HG03354 (cell line): ENCODE data around the gene LYRM2.
"Not testable (repeated sequence)": the region's sequence is repeated elsewhere in the genome, so short reads cannot be mapped to it uniquely, and the experiment has no call there.

Source experiments
- ATAC-seq: cut with Tn5 transposase; IDR thresholded peaks from one replicate; pipeline ENCODE4 v1.9.1; 2021; ENCODE audit warnings: mild to moderate bottlenecking; ENCODE audit not compliant: unreplicated experiment, poor library complexity, severe bottlenecking

LYRM2 gene

DNA sequence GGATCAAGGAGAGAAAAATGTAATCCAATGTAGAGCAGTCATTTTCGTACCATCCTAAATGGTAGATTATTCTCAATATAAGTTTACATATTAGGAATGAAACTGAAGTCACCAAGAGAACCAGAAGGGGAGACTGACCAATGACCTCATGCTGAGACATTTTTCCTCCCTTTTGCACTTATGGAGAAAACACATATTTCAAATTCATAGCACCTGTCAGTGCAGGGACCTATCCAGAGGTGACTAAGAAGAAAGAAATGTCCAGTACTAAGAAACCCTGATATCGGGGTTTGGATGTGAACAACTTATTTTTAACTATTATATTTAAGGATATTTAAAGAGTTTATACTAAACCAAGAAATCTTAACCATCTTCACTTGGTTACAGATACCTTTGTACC lies 16.6 kb upstream of the LYRM2 start:
- no peak for ATAC-seq

GRCh38 chr6:89650579-89650978 lies 12.0 kb upstream of the LYRM2 start:
- no peak for ATAC-seq

GRCh38 chr6:89649682-89650081 lies 11.1 kb upstream of the LYRM2 start:
- ATAC-seq: no peak

DNA sequence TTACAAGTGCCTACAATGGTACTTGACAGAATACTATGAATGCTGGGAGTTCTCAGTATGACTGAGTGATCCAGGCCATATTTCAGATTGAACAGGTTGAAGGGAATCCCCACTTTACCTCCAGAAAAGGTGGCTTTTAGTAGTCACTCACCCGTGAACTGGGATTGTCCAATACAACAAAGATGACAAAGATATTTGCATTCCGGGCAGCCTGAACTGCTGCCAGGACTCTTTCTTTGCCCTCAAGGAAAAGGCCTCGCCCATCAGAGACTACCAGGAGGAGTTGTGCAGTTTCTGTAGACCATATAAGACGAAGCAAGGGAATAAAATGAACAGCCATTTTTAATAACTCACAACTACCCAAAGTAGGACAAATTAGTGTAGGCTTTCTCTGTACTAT lies 6.3 kb upstream of the LYRM2 start:
- ATAC-seq: no peak

- no peak for ATAC-seq
These were observed 4.9 kb upstream of the LYRM2 start for GRCh38 chr6:89643406-89643805.

DNA sequence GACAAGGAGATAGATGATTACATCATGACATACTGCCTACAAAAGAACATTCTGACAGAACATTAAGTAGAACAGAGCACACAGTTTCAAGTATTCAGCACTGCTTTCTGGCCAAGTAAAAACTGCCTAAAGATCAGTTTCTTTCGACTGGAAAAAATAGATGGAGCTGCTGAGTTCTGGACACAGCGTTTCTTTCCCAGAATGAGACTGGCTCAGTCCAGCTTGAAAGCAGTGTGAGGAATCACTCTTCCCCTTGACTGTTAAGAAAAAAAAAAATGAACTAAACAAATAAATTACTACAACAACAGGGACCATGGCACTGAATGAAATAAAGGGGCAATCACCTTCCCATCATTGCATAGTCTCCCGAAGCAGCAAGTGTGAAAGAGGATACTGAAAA lies 4.4 kb upstream of the LYRM2 start:
- no peak for ATAC-seq

GRCh38 chr6:89641581-89641980 lies 3.0 kb upstream of the LYRM2 start:
- ATAC-seq: not testable (repeated sequence)

GRCh38 chr6:89640804-89641203 lies 2.3 kb upstream of the LYRM2 start:
- no peak for ATAC-seq

DNA sequence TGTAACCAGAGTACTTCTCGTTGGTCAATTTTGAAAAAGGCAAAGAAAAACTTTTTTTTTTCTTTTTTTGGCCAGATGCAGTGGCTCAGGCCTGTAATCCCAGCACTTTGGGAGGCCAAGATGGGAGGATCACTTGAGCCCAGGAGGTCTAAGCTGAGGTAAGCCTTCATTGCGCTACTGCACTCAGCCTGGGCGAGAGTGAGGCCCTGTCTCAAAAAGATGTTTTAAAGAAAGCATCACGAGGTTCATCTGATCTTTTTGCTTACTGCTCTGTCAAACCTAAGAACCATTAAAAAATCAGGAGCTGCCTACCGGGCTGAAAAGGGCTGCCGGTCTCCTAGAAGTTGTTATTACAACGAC lies 607 bp downstream of the LYRM2 start:
- peak; percentile 1 for ATAC-seq

DNA sequence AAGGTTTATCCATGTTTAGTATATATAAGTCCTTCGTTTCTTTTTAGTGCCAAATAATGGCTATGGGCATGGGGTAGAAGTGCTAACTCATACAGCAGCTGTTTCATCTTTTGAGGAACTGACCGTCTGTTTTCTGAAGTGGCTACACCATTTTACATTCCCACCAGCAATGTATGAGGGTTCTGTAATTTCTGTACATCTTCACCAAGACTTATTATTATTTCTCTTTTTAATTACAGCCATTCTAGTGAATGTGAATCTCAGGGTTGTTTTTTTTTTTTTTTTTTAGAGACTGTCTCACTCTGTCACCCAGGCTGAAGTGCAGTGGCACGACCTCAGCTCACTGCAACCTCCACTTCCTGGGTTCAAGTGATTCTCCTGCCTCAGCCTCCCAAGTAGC lies 2.1 kb downstream of the LYRM2 start:
- not testable (repeated sequence) for ATAC-seq

DNA sequence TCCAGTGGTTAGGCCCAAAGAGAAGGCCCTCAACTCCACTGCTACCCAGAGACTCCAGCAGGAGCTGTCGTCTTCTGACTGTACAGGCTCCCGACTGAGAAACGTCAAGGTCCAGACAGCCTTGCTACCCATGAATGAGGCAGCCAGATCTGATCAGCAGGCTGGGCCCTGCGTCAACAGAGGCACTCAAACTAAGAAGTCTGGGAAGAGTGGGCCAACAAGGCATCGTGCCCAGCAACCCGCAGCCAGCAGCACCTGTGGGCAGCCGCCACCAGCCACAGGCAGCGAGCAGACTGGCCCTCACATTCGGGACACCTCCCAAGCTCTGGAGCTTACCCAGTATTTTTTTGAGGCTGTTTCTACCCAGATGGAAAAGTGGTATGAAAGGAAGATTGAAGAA lies 8.1 kb downstream of the LYRM2 start:
- ATAC-seq: no peak

GRCh38 chr6:89623749-89624148 lies 14.8 kb downstream of the LYRM2 start:
- ATAC-seq: no peak

GRCh38 chr6:89619567-89619966 lies 19.0 kb downstream of the LYRM2 start:
- ATAC-seq: no peak

DNA sequence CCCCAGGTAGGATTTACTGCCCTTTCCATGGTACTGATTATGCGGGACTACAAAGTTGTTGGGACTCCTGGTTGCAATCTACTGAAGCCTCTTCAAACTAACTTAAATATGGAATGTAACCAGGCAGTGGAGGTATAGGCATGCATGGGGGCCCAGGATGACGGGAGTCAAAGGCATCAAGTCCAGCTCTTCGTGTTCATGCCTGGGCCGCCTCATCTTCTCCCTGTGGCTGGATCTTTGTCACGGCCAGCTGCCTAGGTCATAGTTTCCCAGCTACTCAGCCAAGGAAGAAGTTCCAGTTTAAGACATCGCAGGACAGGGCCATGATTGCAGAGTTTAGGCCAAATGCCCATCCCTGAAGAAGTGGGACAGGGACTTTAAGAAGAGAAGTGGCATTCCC lies 20.5 kb downstream of the LYRM2 start:
- ATAC-seq: no peak

GRCh38 chr6:89616531-89616930 lies 22.0 kb downstream of the LYRM2 start:
- no peak for ATAC-seq

GRCh38 chr6:89615882-89616281 lies 22.7 kb downstream of the LYRM2 start:
- ATAC-seq: no peak

DNA sequence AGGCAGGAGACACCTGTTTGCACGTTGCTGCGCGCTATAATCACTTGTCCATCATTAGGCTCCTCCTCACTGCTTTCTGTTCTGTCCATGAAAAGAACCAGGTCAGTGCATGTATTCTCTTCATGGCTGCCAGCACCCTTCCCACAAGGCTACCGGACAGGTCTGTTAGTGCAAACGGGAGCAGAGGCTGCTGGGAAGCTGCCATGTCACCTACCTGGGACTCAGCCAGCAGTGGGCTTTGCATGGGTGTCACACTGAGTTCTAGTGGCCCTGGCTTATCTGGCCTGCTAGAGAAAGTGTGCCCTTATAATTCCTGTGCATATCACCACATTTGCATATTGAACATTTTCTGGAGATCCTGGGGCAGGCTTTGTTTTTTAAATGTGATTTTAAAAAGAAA lies 24.8 kb downstream of the LYRM2 start:
- no peak for ATAC-seq

DNA sequence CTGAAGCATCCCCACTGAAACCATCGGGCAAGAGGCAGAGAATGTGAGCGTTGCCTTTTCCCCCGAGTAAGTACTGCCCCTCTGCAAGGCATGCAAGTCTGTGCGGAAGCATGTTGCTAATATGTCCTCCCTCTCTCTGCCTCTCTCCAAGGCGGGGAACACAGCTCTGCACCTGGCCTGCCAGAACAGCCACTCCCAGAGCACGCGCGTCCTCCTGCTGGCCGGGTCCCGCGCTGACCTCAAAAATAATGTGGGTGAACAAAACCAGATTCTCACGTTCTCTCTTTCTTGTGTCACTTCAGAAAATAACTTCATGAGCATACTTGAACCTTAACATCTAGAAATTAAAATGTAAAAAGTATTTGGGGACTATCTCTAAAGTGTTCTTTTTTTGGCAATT lies 26.4 kb downstream of the LYRM2 start:
- no peak for ATAC-seq

- ATAC-seq: no peak
These were observed 26.9 kb downstream of the LYRM2 start for GRCh38 chr6:89611666-89612065.

GRCh38 chr6:89610149-89610642 lies 28.4 kb downstream of the LYRM2 start:
- peak; percentile 79 for ATAC-seq

DNA sequence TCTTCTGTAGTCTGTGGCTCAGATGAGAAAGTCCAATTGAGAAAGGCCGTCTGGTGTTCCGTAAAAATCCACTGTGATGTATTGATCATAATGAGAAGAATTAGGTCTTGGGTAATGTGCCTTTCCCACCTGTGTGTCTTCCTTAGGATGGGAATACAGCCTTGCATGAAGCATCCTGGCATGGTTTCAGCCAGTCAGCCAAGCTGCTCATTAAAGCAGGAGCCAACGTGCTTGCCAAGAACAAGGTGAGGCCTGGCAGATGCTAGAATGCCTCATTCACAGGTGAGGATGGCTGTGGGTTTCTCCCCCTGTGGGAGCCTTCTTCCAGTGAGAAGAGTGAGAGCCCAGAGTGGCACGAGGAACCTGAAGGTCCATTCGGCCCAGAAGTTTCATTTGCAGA lies 32.7 kb downstream of the LYRM2 start:
- no peak for ATAC-seq

- no peak for ATAC-seq
These were observed 33.9 kb downstream of the LYRM2 start for GRCh38 chr6:89604653-89605052.

GRCh38 chr6:89602166-89602565 lies 36.4 kb downstream of the LYRM2 start:
- no peak for ATAC-seq
